Mesendoderm (in vitro differentiated cells): Measurements from ENCODE around the gene DOLPP1.

Source experiments
- DNase-seq: peaks from one replicate; pipeline ENCODE4 v3.0.0; 2013
- H2AK5ac ChIP-seq: 2 replicates; pipeline ENCODE4 v1.6.1; 2013; ENCODE audit warnings: low read length, inconsistent platforms
- H2BK120ac ChIP-seq: 2 replicates; pipeline ENCODE4 v1.6.1; 2013; ENCODE audit warnings: low read depth, mild to moderate bottlenecking, low read length, moderate library complexity, mixed read lengths
- H2BK15ac ChIP-seq: replicated peaks from 2 replicates; pipeline ENCODE4 v1.6.1; 2013; ENCODE audit warnings: low read depth, mild to moderate bottlenecking, moderate library complexity
- H2BK5ac ChIP-seq: 2 replicates; pipeline ENCODE4 v1.6.1; 2013; ENCODE audit warnings: low read length, inconsistent platforms
- H3K18ac ChIP-seq: 2 replicates; pipeline ENCODE4 v1.6.1; 2013; ENCODE audit warnings: mild to moderate bottlenecking, low read length, mixed read lengths
- H3K23ac ChIP-seq: one replicate; pipeline ENCODE4 v1.6.1; 2013; ENCODE audit warnings: low read length
- H3K27ac ChIP-seq: 2 replicates; pipeline ENCODE4 v1.5.1; 2013; ENCODE audit warnings: low read depth, mild to moderate bottlenecking, inconsistent platforms, low read length, moderate library complexity
- H3K27me3 ChIP-seq: 2 replicates; pipeline ENCODE4 v1.6.1; 2013; ENCODE audit warnings: low read length, control low read depth, mild to moderate bottlenecking, inconsistent platforms; ENCODE audit not compliant: insufficient read depth, poor library complexity
- H3K36me3 ChIP-seq: 2 replicates; pipeline ENCODE4 v1.6.1; 2013; ENCODE audit warnings: low read length, inconsistent platforms; ENCODE audit not compliant: control insufficient read depth, insufficient read depth
- H3K4ac ChIP-seq: one replicate; pipeline ENCODE4 v1.6.1; 2013; ENCODE audit warnings: low read depth, mild to moderate bottlenecking, low read length, moderate library complexity
- H3K4me1 ChIP-seq: 2 replicates; pipeline ENCODE4 v1.6.1; 2013; ENCODE audit warnings: low read depth, low read length, inconsistent platforms; ENCODE audit not compliant: control insufficient read depth
- H3K4me2 ChIP-seq: 2 replicates; pipeline ENCODE4 v1.6.1; 2013; ENCODE audit warnings: low read length
- H3K4me3 ChIP-seq: 2 replicates; pipeline ENCODE4 v1.5.1; 2013; ENCODE audit warnings: mild to moderate bottlenecking, low read length
- H3K56ac ChIP-seq: one replicate; pipeline ENCODE4 v1.6.1; 2013; ENCODE audit warnings: low read length
- H3K79me1 ChIP-seq: 2 replicates; pipeline ENCODE4 v1.6.1; 2013; ENCODE audit warnings: low read length, inconsistent platforms
- H3K79me2 ChIP-seq: 2 replicates; pipeline ENCODE4 v1.6.1; 2013; ENCODE audit warnings: mild to moderate bottlenecking, low read length; ENCODE audit not compliant: control insufficient read depth, insufficient read depth
- H3K9ac ChIP-seq: 2 replicates; pipeline ENCODE4 v1.6.1; 2013; ENCODE audit warnings: low read length, inconsistent platforms
- H4K5ac ChIP-seq: one replicate; pipeline ENCODE4 v1.6.1; 2013; ENCODE audit warnings: low read length
- H4K8ac ChIP-seq: one replicate; pipeline ENCODE4 v1.6.1; 2013; ENCODE audit warnings: low read depth, mild to moderate bottlenecking, control low read depth, low read length, moderate library complexity
- WGBS: extraction: QIAGEN DNeasy Blood & Tissue Kit; methylation state at CpG from one replicate; pipeline ENCODE4 v1.1.7; 2013; ENCODE audit warnings: low lambda C conversion rate, missing lambda C conversion rate; ENCODE audit not compliant: insufficient coverage; ENCODE audit errors: extremely low coverage; 5-methylcytosine and 5-hydroxymethylcytosine counted together

DOLPP1 gene

GRCh38 chr9:129093602-129094386 lies 12.9 kb downstream of the DOLPP1 start:
- WGBS = no CpG with 5 or more reads among the region's 20 CpGs
- Histone ChIP-seq H2BK15ac (no peak overlapping the region), H3K18ac (no peak overlapping the region), H3K27ac (no peak overlapping the region), H3K4me3 (no peak overlapping the region), H3K4me2 (no peak overlapping the region), H4K5ac (no peak overlapping the region), H3K27me3 (no peaks in the 10 kb centered on the region), H3K23ac (no peak overlapping the region), H3K36me3 (peaks cover 2% of the 10 kb centered on the region), H2AK5ac (no peak overlapping the region), H4K8ac (no peak overlapping the region), H3K4ac (no peak overlapping the region), H3K9ac (no peak overlapping the region), H2BK5ac (no peak overlapping the region), H3K56ac (no peak overlapping the region), H3K79me2 (no peaks in the 10 kb centered on the region), H3K4me1 (no peaks in the 10 kb centered on the region), H3K79me1 (no peaks in the 10 kb centered on the region), H2BK120ac (no peak overlapping the region)
- no peak for DNase-seq

DNA sequence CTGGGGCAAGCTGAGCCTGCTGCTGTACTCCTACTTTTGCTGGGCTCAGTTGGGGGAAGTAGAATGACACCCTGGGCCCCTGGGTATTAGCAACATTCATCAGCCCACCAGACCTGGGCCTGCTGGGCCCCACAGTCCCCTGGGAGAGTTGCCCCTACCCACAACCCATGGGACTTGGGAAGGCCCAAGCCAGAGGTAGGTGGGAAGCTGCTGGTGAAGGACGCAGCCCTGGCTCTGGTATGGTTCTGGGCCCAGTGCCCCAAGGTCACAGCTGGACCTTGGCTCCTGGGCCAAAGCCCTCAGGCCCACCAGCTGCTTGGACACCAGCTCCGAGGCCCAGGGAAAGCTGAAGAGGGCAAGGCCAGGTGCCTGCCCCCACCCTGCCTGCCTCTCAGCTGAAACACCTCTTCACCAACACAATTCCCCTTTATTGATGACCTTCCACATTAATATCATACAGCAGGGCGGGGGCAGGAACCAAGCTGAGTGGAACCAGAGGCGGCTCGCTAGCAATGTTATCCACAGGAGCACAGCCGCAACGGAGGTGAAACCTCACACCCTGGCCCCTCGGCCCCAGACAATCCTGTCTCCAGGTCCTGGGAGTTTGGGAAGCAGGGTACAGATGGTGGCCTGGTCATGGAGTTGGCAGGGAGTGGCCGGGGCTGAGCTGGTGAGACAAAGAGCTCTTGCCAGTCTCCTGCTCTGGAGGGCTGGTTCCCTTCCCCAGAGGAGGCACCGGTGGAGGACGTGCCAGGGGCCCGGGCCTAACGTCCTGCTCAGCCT lies 13.7 kb downstream of the DOLPP1 start:
- WGBS = no CpG with 5 or more reads among the region's 13 CpGs
- H3K23ac ChIP-seq = no peak overlapping the region
- no peak overlapping the region for H2BK5ac ChIP-seq
- H2AK5ac ChIP-seq = no peak overlapping the region
- no peak overlapping the region for H3K4ac ChIP-seq
- no peak overlapping the region for H3K4me2 ChIP-seq
- H3K4me3 ChIP-seq = no peak overlapping the region
- H3K27ac ChIP-seq = no peak overlapping the region
- no peak overlapping the region for H2BK15ac ChIP-seq
- no peak overlapping the region for H3K56ac ChIP-seq
- H3K36me3 ChIP-seq = peaks cover 1% of the 10 kb centered on the region
- H3K9ac ChIP-seq = no peak overlapping the region
- H4K5ac ChIP-seq = no peak overlapping the region
- no peak overlapping the region for H3K18ac ChIP-seq
- no peaks in the 10 kb centered on the region for H3K79me1 ChIP-seq
- H3K79me2 ChIP-seq = no peaks in the 10 kb centered on the region
- DNase-seq = no peak
- no peak overlapping the region for H4K8ac ChIP-seq
- H3K27me3 ChIP-seq = no peaks in the 10 kb centered on the region
- no peak overlapping the region for H2BK120ac ChIP-seq
- no peaks in the 10 kb centered on the region for H3K4me1 ChIP-seq

- H3K79me2 ChIP-seq = no peaks in the 10 kb centered on the region
- WGBS = no CpG with 5 or more reads among the region's 21 CpGs
- H3K56ac ChIP-seq = no peak overlapping the region
- H3K27me3 ChIP-seq = no peaks in the 10 kb centered on the region
- no peaks in the 10 kb centered on the region for H3K4me1 ChIP-seq
- H4K5ac ChIP-seq = no peak overlapping the region
- no peak overlapping the region for H3K18ac ChIP-seq
- H2BK15ac ChIP-seq = no peak overlapping the region
- H3K27ac ChIP-seq = no peak overlapping the region
- no peak overlapping the region for H3K4ac ChIP-seq
- no peak overlapping the region for H3K4me2 ChIP-seq
- no peak overlapping the region for H4K8ac ChIP-seq
- no peak overlapping the region for H3K23ac ChIP-seq
- H2AK5ac ChIP-seq = no peak overlapping the region
- no peaks in the 10 kb centered on the region for H3K79me1 ChIP-seq
- no peak for DNase-seq
- H3K9ac ChIP-seq = no peak overlapping the region
- no peak overlapping the region for H3K4me3 ChIP-seq
- no peak overlapping the region for H2BK120ac ChIP-seq
- H2BK5ac ChIP-seq = no peak overlapping the region
- no peaks in the 10 kb centered on the region for H3K36me3 ChIP-seq
Measured at GRCh38 chr9:129095170-129095667, 14.3 kb downstream of the DOLPP1 start.

DNA sequence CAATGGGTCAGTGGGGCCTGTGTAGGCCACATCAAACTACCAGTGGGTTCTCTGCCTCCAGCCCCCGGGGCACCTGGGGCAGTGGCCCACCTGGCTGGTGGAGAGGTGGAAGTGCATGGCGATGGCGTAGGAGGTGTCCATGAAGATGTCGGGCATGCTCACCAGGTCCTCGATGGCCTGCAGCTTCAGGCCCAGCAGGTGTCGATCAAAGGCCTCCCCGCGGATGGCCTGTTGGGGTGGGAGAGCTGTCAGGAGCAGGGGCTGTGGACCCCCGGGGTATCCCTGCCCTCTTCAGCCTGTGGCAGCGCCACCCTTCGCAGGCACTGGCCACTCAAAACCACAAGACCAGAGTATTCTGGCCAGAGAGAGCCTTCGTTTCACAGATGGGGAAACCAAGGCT lies 15.0 kb downstream of the DOLPP1 start:
- H3K79me2 ChIP-seq = no peaks in the 10 kb centered on the region
- H3K56ac ChIP-seq = no peak overlapping the region
- H2BK120ac ChIP-seq = no peak overlapping the region
- no peak for DNase-seq
- H3K79me1 ChIP-seq = no peaks in the 10 kb centered on the region
- H2BK5ac ChIP-seq = no peak overlapping the region
- H2AK5ac ChIP-seq = no peak overlapping the region
- H4K8ac ChIP-seq = no peak overlapping the region
- H2BK15ac ChIP-seq = no peak overlapping the region
- H3K27ac ChIP-seq = no peak overlapping the region
- H3K4me1 ChIP-seq = no peaks in the 10 kb centered on the region
- no peak overlapping the region for H3K18ac ChIP-seq
- H3K27me3 ChIP-seq = no peaks in the 10 kb centered on the region
- H3K4me2 ChIP-seq = no peak overlapping the region
- whole genome bisulfite sequencing = no CpG with 5 or more reads among the region's 12 CpGs
- H3K4me3 ChIP-seq = no peak overlapping the region
- H4K5ac ChIP-seq = no peak overlapping the region
- no peak overlapping the region for H3K23ac ChIP-seq
- no peak overlapping the region for H3K9ac ChIP-seq
- no peak overlapping the region for H3K4ac ChIP-seq
- no peaks in the 10 kb centered on the region for H3K36me3 ChIP-seq

DNA sequence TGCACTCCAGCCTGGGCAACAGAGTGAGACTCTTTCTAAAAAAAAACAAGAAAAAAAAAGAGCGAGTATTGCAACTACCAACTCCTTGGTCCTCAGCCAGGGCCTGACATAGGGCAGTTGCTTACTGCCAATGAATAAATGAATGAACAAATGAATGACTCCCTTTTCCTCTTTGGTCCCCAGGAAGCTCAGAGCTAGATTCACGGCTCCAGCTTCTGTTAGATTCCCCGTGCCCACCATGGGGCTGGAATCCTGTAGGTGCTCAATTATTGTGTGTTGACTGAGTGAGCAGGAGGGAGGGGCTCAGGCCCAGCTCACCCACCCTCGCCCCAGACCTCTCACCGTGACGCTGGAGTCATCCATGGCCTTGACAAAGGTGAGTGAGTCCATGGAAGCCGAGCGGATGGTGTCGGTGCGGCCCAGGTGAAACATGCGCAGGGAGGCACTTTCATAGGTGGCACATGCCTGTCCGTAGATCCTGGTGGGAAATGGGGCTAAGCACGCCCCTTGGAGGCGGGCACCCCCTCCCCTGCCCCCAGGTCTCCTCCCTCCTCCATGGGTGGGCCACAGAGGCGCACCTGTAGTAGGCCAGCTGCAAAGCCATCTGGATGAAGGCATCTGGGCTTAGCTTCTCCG lies 16.9 kb downstream of the DOLPP1 start:
- Histone ChIP-seq H3K4me1 (no peaks in the 10 kb centered on the region), H2AK5ac (no peak overlapping the region), H3K27ac (no peak overlapping the region), H3K79me1 (no peaks in the 10 kb centered on the region), H3K9ac (no peak overlapping the region), H4K8ac (no peak overlapping the region), H2BK120ac (no peak overlapping the region), H3K36me3 (no peaks in the 10 kb centered on the region), H2BK15ac (no peak overlapping the region), H3K56ac (no peak overlapping the region), H3K79me2 (no peaks in the 10 kb centered on the region), H3K4me2 (no peak overlapping the region), H3K4ac (no peak overlapping the region), H3K4me3 (no peak overlapping the region), H3K18ac (no peak overlapping the region), H2BK5ac (no peak overlapping the region), H3K27me3 (no peaks in the 10 kb centered on the region), H3K23ac (no peak overlapping the region), H4K5ac (no peak overlapping the region)
- no peak for DNase-seq
- WGBS = no CpG with 5 or more reads among the region's 16 CpGs
